PC-3 (cell line): ENCODE results near the gene RXRB.

Experiments
- EZH2 ChIP-seq: fragments of 300-600 bp; sonication (generic); IDR thresholded peaks from one replicate; pipeline ENCODE4 v1.6.1; 2017; ENCODE audit warnings: antibody characterized with exemption, mild to moderate bottlenecking, low read length; ENCODE audit not compliant: unreplicated experiment
- EZH2phosphoT487 ChIP-seq: fragments of 300-600 bp; sonication (generic); IDR thresholded peaks from 2 replicates; pipeline ENCODE4 v1.6.1; 2018; ENCODE audit warnings: mild to moderate bottlenecking, antibody characterized with exemption, low read length, borderline replicate concordance
- TF ChIP-seq, protein P1 (sequence below): fragments of 300-600 bp; sonication (generic); conservative IDR thresholded peaks from 2 replicates; pipeline ENCODE4 v1.5.1; 2017; ENCODE audit warnings: antibody characterized with exemption, low read depth, mild to moderate bottlenecking, low read length

DNA sequence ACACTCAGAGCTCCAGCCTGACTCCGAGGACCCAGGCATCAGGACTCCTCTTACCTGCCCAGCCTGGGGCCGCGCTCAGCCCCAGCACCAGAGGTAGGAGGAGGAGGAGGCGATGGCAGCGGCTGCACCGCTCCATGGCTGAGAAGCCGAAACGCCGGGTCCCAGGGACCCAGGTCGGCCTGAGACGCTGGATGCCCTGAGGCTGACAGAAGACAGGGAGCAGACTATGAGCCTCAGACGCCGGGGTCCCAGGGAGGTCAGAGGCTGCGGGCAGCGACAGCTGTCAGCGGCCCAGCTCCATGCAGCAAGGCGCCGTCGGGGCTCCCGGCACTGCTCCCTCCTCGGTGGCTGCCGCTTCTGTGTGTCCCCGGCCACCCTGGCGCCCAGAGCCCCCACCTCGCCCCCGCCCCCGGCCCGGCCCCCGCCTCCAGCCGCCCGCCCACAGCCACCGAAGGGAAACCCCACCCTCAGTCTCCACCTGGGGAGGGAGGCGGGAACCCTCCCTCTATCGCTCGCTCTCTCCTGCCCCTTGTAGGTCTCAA lies 8.3 kb downstream of the RXRB start, which contains the start of gene COL11A2:
- TF ChIP-seq, protein P1, sequence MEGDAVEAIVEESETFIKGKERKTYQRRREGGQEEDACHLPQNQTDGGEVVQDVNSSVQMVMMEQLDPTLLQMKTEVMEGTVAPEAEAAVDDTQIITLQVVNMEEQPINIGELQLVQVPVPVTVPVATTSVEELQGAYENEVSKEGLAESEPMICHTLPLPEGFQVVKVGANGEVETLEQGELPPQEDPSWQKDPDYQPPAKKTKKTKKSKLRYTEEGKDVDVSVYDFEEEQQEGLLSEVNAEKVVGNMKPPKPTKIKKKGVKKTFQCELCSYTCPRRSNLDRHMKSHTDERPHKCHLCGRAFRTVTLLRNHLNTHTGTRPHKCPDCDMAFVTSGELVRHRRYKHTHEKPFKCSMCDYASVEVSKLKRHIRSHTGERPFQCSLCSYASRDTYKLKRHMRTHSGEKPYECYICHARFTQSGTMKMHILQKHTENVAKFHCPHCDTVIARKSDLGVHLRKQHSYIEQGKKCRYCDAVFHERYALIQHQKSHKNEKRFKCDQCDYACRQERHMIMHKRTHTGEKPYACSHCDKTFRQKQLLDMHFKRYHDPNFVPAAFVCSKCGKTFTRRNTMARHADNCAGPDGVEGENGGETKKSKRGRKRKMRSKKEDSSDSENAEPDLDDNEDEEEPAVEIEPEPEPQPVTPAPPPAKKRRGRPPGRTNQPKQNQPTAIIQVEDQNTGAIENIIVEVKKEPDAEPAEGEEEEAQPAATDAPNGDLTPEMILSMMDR = no peak
- TF ChIP-seq EZH2 = no peak
- no peak for TF ChIP-seq EZH2phosphoT487
